ENCODE data around the gene SLC22A16. TPM values are rescaled to one million over a fixed set of nuclear protein-coding genes. Genes with fewer than 3 reads are reported as not detected.
"Not testable (repeated sequence)": the region's sequence is repeated elsewhere in the genome, so short reads cannot be mapped to it uniquely, and the experiment has no call there.

The SLC22A16 gene
- total RNA-seq, 1 experiment from 2014 or later = not detected

DNA sequence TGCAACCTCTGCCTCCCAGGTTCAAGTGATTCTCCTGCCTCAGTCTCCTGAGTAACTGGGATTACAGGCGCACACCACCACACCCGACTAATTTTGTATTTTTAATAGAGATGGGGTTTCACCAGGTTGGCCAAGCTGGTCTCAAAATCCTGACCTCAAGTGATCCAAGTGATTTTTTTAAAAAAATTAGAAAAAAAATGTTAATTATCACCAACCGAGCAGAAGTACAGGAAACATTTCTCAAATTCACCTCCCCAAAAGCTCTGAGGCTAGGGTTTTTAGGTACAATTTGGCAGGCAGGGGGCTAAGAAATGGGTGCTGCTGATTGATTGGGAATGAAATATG lies 14.9 kb upstream of the SLC22A16 start:
- no peak for DNase-seq (ENCODE audit: low spot score)

GRCh38 chr6:110490110-110490509 lies 13.7 kb upstream of the SLC22A16 start:
- no peak for DNase-seq (ENCODE audit: low spot score)

DNA sequence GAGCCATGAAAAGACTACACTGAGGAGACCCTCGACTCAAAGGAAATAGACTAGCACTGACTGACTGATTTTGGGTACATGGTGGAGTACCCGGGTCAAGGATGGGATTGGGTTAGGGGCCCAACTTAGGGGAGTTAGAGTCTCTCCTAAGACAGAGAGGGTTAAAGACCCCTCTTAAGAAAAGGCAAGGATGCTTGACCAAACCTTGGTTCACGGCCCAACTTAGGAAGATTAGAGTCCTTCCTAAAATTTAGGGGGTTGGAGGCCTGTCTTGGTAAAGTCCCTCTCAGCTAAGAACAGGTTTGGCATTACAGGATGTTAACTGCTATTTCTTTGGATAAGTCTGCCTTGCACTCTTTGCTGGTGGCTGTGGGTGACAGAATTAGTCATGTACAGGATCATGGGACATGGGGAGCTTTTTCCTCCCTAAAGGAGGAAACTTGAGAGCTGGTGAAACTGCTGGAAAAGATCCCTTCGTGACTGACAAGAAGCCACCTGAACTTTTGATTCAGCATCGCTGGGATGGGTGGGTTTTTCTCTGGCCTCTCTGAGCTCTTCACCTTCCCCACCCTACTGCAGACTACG lies 12.3 kb upstream of the SLC22A16 start:
- no peak for DNase-seq (ENCODE audit: low spot score)

DNA sequence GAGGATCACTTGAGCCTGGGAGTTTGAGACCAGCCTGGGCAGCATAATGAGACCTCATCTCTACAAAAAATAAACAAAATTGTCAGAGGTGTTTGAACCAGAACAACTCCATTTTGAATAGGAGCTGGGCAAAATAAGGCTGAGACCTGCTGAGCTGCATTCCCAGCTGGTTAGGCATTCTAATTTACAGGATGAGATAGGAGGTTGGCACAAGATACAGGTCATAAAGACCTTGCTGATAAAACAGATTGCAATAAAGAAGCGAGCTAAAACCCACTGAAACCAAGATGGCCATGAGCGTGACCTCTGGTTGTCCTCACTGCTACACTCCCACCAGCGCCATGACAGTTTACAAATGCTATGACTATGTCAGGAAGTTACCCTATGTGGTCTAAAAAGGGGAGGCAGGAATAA lies 11.6 kb upstream of the SLC22A16 start:
- DNase-seq (ENCODE audit: low spot score) = not testable (repeated sequence)

DNA sequence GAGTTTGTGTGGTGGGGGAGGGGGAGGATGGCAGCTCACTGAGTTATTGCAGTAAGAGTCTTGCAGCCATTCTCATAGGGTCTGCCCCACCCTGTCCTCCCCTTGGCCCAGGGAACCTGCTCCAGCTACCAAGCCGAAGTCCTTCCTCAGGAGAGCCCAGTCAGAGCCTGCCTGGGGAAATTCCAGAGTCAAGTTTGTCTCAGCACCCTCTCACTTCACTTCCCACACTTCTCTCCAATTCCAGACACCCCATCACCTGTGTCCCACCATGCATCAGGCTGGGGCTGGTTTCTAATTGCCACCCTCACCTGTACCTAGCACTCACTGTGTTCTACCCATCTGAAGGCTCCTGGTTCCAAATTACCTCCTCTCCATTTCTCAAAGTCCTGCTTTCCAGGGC lies 10.3 kb upstream of the SLC22A16 start:
- no peak for DNase-seq (ENCODE audit: low spot score)

DNA sequence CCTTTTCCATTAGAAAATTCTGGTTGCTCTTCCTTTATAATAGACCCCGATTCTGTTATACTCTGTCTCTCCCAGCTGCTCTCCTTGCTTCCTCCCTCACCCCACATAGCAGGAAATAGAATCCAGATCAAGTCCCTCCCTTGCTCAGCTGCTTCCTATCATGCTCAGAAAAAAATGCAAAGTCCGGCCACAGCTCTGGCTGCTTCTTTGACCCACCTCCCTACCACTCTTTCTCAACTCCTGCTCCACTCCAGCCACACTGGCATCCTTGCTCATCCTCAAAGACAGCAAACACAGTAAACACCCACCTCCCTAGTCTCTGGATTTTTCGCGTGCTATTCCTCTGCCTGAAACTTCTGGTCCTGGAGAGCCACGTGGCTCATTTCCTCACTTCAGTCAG lies 9.1 kb upstream of the SLC22A16 start:
- DNase-seq (ENCODE audit: low spot score) = no peak

- no peak for DNase-seq (ENCODE audit: low spot score)
Measured at GRCh38 chr6:110484321-110484720, 7.9 kb upstream of the SLC22A16 start.

- DNase-seq (ENCODE audit: low spot score) = no peak
Measured at GRCh38 chr6:110482774-110483400, 6.5 kb upstream of the SLC22A16 start.

DNA sequence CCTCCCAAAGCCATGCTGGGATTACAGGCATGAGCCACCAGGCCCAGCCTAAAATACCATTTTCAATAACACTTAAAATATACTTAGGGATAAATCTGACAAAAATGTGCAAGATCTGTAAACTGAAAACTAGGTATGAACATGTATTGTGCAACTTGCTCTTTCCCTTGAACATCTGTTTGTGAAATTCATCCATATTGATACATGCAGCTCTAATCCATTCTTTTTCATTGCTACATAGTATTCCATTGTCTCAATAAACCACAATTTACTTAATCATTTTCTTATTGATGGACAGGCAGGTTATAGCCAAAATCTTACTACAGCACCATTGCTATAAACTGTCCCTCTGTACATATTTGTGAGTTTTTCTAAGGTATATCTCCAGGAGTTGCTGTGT lies 4.7 kb upstream of the SLC22A16 start:
- DNase-seq (ENCODE audit: low spot score) = no peak

GRCh38 chr6:110475066-110475653 lies 1.3 kb downstream of the SLC22A16 start:
- no peak for DNase-seq (ENCODE audit: low spot score)

DNA sequence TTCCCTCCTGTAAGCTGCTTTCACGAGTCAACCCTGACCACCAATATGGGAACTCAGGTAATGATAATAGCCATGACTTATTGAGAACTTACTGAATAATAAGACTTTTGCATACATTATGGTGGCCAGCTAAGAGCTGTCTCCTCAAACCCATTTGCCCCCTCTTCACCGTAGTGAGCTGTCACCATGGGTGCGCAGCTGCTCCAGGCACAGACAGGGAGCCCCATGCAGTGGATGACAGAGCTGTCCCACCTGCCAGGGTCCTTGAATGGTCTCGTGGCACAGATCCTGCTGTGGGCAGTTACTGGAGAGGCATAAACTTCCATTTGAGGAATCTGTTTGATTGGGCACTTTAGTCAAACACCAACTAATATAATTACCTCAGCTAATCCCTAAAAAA lies 1.9 kb downstream of the SLC22A16 start:
- DNase-seq (ENCODE audit: low spot score) = no peak

GRCh38 chr6:110472739-110473138 lies 3.7 kb downstream of the SLC22A16 start:
- DNase-seq (ENCODE audit: low spot score) = no peak

- DNase-seq (ENCODE audit: low spot score) = no peak
Measured at GRCh38 chr6:110471726-110472365, 4.6 kb downstream of the SLC22A16 start.

- DNase-seq (ENCODE audit: low spot score) = no peak
Measured at GRCh38 chr6:110468731-110469130, 7.7 kb downstream of the SLC22A16 start.

GRCh38 chr6:110467566-110468140 lies 8.8 kb downstream of the SLC22A16 start:
- DNase-seq (ENCODE audit: low spot score) = no peak

- no peak for DNase-seq (ENCODE audit: low spot score)
Measured at GRCh38 chr6:110462884-110463481, 13.4 kb downstream of the SLC22A16 start.

DNA sequence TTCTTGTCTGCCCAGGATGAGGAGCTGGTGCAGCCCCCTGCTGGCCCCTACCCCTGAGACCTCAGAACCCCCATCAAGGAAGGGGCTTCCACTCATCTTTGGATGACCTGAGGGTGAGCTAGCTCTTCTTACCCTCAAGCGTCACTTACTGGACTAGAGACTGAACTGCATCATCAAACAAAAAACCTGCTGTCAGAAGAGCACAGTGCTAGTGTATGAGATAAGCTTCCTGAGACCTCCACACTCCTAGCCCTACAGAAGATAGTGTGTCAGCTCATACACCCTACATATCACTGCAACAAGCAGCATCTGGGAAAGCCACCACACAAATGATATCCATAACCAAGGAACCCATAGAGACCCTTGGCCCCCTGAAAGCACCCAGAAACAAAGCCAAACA lies 15.0 kb downstream of the SLC22A16 start:
- no peak for DNase-seq (ENCODE audit: low spot score)

DNA sequence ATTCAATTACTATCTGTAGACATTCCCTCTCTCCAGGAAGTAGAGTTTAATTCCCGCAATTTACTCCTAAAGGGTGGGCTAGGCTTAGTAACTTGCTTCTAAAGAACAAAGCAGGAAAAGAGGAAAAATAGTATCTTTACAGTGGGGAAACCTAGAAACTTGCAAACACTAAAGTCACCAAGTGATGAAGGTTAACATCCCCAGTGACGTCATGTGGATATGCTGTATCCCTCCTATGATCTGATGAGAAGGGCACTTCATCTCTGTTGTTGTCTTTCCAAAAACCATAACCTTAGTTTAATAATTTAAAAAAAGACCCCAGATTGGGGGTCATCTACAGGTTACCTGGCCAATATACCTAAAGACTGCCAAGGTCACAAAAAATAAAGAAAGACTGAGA lies 17.3 kb downstream of the SLC22A16 start:
- DNase-seq (ENCODE audit: low spot score) = no peak

GRCh38 chr6:110458476-110458875 lies 17.9 kb downstream of the SLC22A16 start:
- no peak for DNase-seq (ENCODE audit: low spot score)

DNA sequence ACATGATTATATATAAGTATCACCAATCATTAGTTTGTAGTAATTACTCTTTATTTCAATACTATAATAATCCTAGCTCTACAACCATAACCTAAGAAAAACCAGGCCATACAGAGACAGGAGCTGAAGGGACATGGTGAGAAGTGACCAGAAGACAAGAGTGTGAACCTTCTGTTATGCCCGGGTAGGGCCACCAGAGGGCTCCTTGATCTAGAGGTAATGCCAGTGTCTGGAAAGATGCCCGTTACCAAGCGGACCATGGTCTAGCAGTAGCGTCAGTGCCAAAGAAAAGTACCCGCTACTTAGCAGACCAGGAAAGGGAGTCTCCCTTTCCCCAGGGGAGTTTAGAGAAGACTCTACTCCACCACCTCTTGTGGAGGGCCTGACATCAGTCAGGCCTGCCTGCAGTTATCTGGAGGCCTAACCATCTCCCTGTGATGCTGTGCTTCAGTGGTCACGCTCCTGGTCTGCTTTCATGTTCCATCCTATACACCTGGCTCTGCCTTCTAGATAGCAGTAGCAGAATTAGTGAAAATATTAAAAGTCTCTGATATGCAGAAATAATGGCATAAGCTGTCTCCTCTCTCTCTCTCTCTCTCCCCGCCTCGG lies 18.7 kb downstream of the SLC22A16 start:
- peak; percentile 60 for DNase-seq (ENCODE audit: low spot score)

- DNase-seq (ENCODE audit: low spot score) = no peak
Measured at GRCh38 chr6:110456694-110457093, 19.7 kb downstream of the SLC22A16 start.

- no peak for DNase-seq (ENCODE audit: low spot score)
Measured at GRCh38 chr6:110449541-110449895, 26.9 kb downstream of the SLC22A16 start.

Data from H4 (cell line).